GM23248 (cell line): Measurements from ENCODE around the gene OMA1.

ENCODE experiments used
- EZH2 ChIP-seq: fragments of 200-600 bp; sonication (generic); IDR thresholded peaks from 2 replicates; pipeline ENCODE4 v1.6.1; 2018; ENCODE audit warnings: antibody characterized with exemption, mild to moderate bottlenecking; ENCODE audit not compliant: insufficient read depth, poor library complexity, severe bottlenecking
- EZH2phosphoT487 ChIP-seq: fragments of 200-600 bp; sonication (generic); IDR thresholded peaks from 2 replicates; pipeline ENCODE4 v1.6.1; 2018; ENCODE audit warnings: antibody characterized with exemption, moderate library complexity, mild to moderate bottlenecking, low read depth; ENCODE audit not compliant: insufficient read depth

- TF ChIP-seq EZH2phosphoT487: no peak
- TF ChIP-seq EZH2: no peak
Observed at GRCh38 chr1:58441699-58442098, 104.8 kb downstream of the OMA1 start.
